ENCODE data around the gene ABLIM3.

DNA sequence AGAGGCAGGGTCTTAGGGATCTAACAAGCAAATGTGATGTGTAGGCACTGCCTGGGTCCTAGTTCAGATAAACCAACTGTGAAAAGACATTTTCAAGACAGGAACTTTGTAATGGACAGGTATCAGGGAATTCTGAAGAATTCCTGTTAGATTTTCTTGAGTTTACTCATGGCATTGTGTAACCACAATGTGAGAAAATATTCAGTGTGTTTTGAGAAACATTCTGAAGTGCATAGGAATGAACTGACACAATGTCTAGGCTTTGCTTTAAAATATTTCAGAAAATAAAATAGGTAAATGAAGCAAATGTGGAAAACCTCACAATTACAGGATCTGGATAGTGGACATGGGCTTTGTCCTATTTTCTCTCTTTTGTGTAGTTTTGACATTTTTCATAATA, 115.2 kb downstream of the ABLIM3 start:
- TF ChIP-seq POLR2AphosphoS5 (IDR thresholded peaks at IDR 0.05; ENCODE audit: insufficient read depth, low read depth, low read length) = no peak
- no peak for TF ChIP-seq GATA2 (IDR thresholded peaks at IDR 0.05; ENCODE audit: insufficient read depth, insufficient read length, low read depth, low read length)
- no peak for TF ChIP-seq POLR2A (IDR thresholded peaks at IDR 0.05; ENCODE audit: low read depth, low read length)
- TF ChIP-seq, protein P1, sequence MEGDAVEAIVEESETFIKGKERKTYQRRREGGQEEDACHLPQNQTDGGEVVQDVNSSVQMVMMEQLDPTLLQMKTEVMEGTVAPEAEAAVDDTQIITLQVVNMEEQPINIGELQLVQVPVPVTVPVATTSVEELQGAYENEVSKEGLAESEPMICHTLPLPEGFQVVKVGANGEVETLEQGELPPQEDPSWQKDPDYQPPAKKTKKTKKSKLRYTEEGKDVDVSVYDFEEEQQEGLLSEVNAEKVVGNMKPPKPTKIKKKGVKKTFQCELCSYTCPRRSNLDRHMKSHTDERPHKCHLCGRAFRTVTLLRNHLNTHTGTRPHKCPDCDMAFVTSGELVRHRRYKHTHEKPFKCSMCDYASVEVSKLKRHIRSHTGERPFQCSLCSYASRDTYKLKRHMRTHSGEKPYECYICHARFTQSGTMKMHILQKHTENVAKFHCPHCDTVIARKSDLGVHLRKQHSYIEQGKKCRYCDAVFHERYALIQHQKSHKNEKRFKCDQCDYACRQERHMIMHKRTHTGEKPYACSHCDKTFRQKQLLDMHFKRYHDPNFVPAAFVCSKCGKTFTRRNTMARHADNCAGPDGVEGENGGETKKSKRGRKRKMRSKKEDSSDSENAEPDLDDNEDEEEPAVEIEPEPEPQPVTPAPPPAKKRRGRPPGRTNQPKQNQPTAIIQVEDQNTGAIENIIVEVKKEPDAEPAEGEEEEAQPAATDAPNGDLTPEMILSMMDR (IDR thresholded peaks at IDR 0.05; ENCODE audit: extremely low read depth in 1 of 2, insufficient read depth in 1 of 2, low read depth in 1 of 2, low read length in 2 of 2) = no peak
- no peak for TF ChIP-seq EZH2 (IDR thresholded peaks at IDR 0.05; ENCODE audit: borderline replicate concordance, low read depth, low read length, severe bottlenecking)
- TF ChIP-seq, protein P2, sequence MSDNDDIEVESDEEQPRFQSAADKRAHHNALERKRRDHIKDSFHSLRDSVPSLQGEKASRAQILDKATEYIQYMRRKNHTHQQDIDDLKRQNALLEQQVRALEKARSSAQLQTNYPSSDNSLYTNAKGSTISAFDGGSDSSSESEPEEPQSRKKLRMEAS (IDR thresholded peaks at IDR 0.05; ENCODE audit: insufficient read depth, insufficient read length) = no peak
- no peak for TF ChIP-seq MYC (IDR thresholded peaks at IDR 0.05; ENCODE audit: low read depth, low read length)
- no peak for TF ChIP-seq JUN (IDR thresholded peaks at IDR 0.05; ENCODE audit: borderline replicate concordance, insufficient read depth, insufficient read length, low read depth)
- no peak for TF ChIP-seq FOS (IDR thresholded peaks at IDR 0.05; ENCODE audit: borderline replicate concordance, insufficient read depth, low read length)
